NCI-H2029 (cell line): ENCODE data around the gene NELL2.
"Not testable (repeated sequence)": the region's sequence is repeated elsewhere in the genome, so short reads cannot be mapped to it uniquely, and the experiment has no call there.

Experiments used
- DNase-seq: peaks from one replicate; lab custom pipeline; 2025; lab: John Stamatoyannopoulos, UW

Gene NELL2

DNA sequence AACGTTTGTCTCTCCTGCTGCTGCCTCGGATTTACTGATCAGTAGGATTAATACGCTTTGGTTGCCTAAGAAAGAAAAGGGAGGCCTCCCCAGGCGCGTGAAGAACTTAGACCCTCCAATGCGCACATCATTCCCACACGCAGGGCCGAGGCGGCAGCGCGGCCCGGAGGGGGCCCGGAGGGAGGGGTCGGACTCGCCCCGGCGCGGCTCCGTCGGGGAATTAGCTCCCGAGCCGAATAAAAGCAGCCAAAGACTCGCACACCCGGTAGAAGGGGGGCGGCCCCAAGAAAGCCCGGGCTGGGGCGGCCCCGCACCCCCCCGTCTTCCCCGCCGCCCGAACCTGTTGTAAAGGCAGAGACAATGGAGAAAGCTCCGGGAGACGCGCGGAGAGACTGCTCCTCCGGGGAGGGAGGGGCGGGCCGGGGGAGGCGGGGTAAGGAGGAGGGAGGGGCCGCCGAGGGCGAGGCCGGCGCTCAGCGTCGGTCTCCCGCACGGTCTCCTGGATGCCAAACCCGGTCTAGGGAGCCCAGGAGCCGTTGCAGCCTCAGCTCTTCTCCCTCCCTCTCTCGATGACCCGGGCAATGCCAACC lies at the start of gene NELL2:
TSS of gene NELL2 (minus strand) at position 362 of the 590 bp plus-strand sequence. CDS start 446 bp downstream, outside the sequence.
- no peak for DNase-seq

DNA sequence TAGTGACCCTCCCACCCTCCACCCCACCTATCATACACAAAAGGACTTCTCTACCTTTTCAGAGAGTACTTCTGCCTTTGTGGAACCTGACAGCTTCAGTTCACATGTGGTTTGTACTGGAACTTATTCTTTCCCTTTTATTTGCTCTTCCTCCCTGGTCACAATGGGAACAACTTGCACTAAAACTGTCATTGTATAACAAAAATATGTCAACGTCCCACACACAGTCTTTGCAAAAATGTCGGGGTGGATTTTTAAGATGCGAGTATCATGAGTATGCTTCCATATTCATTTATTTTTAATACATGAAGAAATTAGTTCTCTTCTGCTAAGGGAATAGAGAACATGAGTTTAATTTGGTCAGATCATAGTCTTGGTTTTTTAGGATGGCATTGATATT lies 45.6 kb upstream of the NELL2 start:
- DNase-seq, result no peak

DNA sequence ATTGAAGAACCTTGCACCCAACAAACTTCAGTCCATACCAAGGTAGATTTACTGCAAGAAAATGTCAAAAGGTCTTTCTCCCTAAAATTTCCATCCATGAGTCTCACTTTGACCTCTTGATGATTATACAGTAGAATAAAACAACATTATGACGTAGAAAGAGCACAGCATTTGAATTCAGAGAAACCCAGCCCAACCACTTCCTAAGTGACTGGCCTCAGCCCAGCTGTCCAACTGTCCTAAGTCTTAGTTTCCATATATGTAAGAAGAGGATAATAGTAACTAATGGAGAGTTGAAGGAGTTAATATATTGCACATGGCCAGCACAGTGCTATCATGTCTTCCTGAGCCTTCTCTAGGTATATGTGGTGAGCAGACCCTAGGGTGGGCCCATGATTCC lies 41.0 kb upstream of the NELL2 start:
- DNase-seq, result no peak

GRCh38 chr12:44915958-44916357 lies 39.8 kb upstream of the NELL2 start:
- DNase-seq, result no peak

DNA sequence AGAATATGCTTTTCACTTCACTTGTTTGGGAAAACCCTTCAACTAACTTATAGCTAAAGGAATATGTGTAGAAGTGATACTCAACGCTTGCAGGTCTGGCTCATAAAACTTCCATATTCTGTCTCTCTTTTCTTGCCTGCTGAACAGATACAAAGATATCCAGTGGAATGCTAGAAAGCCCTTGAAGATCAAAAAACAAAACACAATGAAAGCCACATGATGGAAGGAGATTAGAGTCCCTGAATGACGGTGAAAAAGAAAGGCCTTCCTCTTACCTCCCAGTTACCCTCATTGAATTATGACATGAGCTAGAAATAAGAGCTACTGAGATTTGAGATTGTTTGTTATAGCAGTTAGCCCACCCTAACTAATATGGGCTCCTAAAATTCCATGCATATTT lies 28.2 kb upstream of the NELL2 start:
- DNase-seq, result no peak

DNA sequence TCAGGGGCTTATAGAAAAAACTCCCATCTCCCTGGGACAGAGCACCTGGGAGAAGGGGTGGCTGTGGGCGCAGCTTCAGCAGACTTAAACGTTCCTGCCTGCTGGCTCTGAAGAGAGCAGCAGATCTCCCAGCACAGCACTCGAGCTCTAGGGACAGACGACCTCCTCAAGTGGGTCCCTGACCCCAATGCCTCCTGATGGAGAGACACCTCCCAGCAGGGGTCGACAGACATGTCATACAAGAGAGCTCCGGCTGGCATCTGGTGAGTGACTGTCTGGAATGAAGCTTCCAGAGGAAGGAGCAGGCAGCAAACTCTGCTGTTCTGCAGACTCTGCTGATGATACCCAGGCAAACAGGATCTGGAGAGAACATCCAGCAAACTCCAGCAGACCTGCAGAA lies 22.0 kb upstream of the NELL2 start:
- DNase-seq, result not testable (repeated sequence)

DNA sequence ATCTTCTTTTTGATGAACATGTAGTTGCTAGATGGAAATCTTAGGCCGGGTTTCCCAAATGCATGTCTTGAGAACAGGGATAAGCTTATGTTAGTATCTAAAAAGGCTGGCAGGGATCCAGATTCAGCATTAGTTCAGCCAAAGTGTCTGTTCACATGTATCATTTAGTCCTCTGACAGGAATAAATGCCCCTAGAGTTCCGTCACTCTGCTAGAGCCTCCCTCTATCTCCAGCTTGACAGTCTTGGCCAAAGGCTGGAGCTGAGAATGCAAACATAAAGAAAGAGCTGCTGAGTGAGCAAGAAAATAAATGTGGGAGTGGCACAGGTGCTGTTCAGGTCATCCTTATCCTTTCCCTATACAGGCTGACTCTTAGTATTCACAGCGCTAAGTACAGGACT lies 13.8 kb upstream of the NELL2 start:
- no peak for DNase-seq

- DNase-seq, result no peak
Observed at GRCh38 chr12:44889162-44889561, 13.0 kb upstream of the NELL2 start.

- DNase-seq, result no peak
Observed at GRCh38 chr12:44885902-44886301, 9.8 kb upstream of the NELL2 start.

DNA sequence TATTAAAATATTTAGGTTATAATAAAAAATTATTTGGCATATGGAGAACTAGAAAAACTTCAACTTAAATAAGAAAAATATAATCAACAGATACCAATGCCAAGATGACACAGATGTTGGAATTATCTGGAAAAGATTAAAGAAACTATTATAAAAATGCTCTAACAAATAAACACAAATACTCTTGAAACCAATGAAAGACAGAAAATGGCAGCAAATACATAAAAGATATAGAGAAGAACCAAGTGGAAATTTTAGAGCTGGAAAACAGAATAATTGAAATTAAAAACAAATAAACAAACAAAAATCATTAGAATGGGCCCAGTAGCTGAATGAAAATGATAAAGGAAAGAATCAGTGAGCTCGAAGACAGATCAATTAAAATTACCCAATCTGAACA lies 5.1 kb upstream of the NELL2 start:
- no peak for DNase-seq

GRCh38 chr12:44876544-44877410 lies 662 bp upstream of the NELL2 start:
- DNase-seq, result no peak

DNA sequence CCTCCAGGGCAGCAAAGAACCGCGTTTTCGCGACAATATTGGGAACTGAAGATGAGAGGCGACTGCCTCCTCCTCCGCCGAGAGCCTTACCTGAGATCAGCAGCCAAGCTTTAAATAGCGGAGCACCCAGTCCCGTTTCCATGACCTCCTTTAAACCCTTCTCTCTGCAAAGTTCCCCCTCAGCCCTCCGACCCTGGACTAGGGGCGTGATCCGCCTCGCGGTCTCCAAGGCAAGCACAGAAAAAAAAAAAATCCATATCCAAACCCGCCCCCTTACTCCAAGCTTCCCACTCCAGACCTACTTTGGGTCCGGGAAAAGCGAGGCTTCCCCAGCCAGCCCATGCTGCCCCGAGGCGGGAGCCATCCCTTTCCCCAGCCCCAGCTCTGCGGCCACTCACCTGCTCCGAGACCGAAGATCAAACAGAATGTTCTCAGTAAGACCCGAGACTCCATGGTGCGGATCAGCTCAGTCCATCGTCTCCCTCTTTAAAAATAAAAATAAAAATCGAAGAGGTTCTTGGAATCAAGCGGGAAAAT lies 630 bp downstream of the NELL2 start:
- DNase-seq, result no peak

- no peak for DNase-seq
Observed at GRCh38 chr12:44874981-44875416, 1.1 kb downstream of the NELL2 start.

- no peak for DNase-seq
Observed at GRCh38 chr12:44873898-44874297, 2.2 kb downstream of the NELL2 start.

DNA sequence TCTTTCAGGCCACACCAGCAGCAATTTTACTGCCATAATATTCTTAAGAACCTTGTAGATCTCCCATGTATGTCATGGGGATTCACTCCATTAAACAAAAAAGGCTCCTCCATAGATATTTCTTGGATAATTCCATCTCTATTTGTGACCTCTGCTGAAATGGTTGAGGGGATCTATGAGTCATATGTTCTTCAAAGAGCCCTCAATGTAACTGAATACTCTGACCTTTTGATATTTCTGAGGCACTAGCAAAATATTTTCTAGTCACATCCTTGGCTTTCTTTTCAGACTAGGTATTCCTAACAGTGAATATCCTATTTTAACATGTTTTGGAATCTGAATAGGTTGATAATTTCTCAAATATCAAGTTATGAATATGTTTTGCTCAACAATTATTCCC lies 6.6 kb downstream of the NELL2 start:
- DNase-seq, result no peak

- no peak for DNase-seq
Observed at GRCh38 chr12:44863867-44864266, 12.2 kb downstream of the NELL2 start.

DNA sequence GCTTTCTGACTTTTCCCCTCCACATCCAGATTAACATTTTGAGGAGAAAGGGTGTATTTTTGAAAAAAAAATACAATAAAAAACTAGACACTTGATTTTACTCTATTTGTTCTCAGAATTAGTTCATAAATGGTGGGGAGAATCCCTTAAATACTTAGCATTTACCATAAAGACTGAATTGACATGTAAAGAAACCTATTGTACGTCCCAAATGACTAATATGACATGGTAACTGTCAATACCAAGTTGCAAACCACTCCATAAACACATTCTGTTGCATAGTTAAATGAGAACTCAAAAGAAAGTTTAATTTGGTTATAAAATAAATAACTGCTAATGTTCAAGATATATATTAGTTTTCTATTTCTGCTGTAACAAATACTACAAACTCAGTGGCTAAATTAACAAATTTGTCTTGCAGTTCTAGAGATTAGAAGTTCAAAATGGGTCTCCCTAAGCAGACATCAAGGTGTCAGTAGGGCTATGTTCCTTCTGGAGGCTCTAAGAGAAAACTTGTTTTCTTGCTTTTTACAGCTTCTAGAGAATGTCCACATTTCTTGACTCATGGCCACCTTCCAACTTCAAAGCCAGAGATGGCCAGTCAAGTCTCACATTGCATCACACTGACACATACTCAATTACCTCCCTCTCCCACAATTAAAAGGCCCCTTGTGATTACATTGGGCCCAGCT lies 16.0 kb downstream of the NELL2 start:
- no peak for DNase-seq

GRCh38 chr12:44858226-44858855 lies 17.8 kb downstream of the NELL2 start:
- DNase-seq, result no peak

DNA sequence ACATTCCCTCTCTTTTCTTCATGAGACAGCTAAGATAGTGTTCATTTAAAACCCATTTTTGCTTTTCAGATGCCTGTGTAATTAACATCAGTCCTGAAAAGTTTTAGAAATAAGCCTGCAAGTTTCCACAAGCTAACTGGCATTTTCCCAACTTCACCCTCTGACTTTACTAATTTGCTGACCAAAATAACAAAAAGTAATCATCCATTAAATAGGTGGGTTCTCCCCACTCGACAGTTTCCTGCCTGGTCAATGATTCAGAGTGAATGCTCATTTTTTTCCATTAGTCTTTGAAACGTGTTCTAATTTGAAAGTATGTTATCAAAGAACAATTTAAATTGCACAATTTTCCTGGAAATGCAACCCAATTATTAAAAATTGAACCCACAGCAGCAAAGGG lies 23.6 kb downstream of the NELL2 start:
- DNase-seq, result no peak

DNA sequence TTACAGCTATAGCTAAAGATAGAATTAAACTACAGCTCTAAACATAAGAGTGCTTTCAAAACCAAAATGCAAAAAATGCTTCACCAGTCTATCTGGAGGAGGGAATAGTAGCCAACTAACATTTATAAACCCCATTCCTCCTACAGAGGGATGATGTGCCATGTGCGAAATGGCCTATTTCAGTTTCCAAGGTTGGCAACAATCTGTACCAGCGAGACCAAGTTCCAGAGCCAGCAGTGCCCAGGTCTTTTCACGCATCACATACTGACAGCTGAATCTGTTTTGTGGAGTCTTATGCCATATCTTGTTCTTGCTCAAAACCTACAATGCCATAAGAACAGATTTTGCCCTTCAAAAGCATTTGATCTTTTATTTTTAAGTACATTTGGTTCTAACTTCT lies 24.5 kb downstream of the NELL2 start:
- DNase-seq, result no peak

GRCh38 chr12:44848703-44849085 lies 27.4 kb downstream of the NELL2 start:
- DNase-seq, result no peak
